K562 (cell line): Measurements from ENCODE around the gene PPWD1. TPM values are rescaled to one million over a fixed set of nuclear protein-coding genes. Genes with fewer than 3 reads are reported as not detected.

Experiments
- CHD2 ChIP-seq: IDR thresholded peaks from 2 replicates; pipeline ENCODE4 v1.6.1; 2011; ENCODE audit warnings: low read depth, low read length
- ETS2 ChIP-seq: IDR thresholded peaks from 2 replicates; pipeline ENCODE4 v1.6.1; 2016; ENCODE audit warnings: borderline replicate concordance, missing genetic modification characterization, mild to moderate bottlenecking, moderate library complexity, missing compliant biosample characterization; ENCODE audit not compliant: poor library complexity, severe bottlenecking
- HDAC1 ChIP-seq, 2 experiments: fragments of 450-650 bp; IDR thresholded peaks; 2 replicates each; pipeline ENCODE4 v1.6.1; 2016 to 2017; ENCODE audit warnings: inconsistent platforms in 1 of 2, mild to moderate bottlenecking in 1 of 2, moderate library complexity in 1 of 2
- MXI1 ChIP-seq: IDR thresholded peaks from 2 replicates; pipeline ENCODE4 v1.6.1; 2011; ENCODE audit warnings: low read depth, mild to moderate bottlenecking, improper control_type of control experiment, low read length
- NCOA4 ChIP-seq: fragments of 450-650 bp; IDR thresholded peaks from 2 replicates; pipeline ENCODE4 v1.6.1; 2018; ENCODE audit warnings: mild to moderate bottlenecking; ENCODE audit not compliant: partially characterized antibody
- SETDB1 ChIP-seq: IDR thresholded peaks from one replicate; pipeline ENCODE4 v1.6.1; 2012; ENCODE audit warnings: low read length, control low read depth, inconsistent platforms
- SLC30A9 ChIP-seq: fragments of 250-450 bp; sonication (Bioruptor Pico); IDR thresholded peaks from 2 replicates; pipeline ENCODE4 v1.8.0; 2022; ENCODE audit warnings: mild to moderate bottlenecking, moderate library complexity
- STAT5B ChIP-seq: fragments of 250-450 bp; sonication (Bioruptor Pico); IDR thresholded peaks from 2 replicates; pipeline ENCODE4 v1.8.0; 2021; ENCODE audit warnings: mild to moderate bottlenecking, inconsistent platforms
- TCF3 ChIP-seq: sonication (generic); formaldehyde crosslinking; IDR thresholded peaks from 2 replicates; pipeline ENCODE4 v1.4.0; 2020; ENCODE audit warnings: mild to moderate bottlenecking, missing genetic modification reagents
- THRAP3 ChIP-seq: fragments of 450-650 bp; IDR thresholded peaks from 2 replicates; pipeline ENCODE4 v1.6.1; 2016; ENCODE audit warnings: mild to moderate bottlenecking, inconsistent platforms, borderline replicate concordance
- U2AF2 ChIP-seq: fragments of 200-400 bp; formaldehyde crosslinking; optimal IDR thresholded peaks from 2 replicates; pipeline ENCODE3; 2017; ENCODE audit warnings: low read depth, mild to moderate bottlenecking, low read length
- ZNF174 ChIP-seq: fragments of 250-450 bp; sonication (Bioruptor Pico); IDR thresholded peaks from 2 replicates; pipeline ENCODE4 v1.4.0; 2020; ENCODE audit warnings: mild to moderate bottlenecking
- ZNF444 ChIP-seq: fragments of 250-450 bp; sonication (Bioruptor Pico); IDR thresholded peaks from 2 replicates; pipeline ENCODE4 v1.4.0; 2020; ENCODE audit warnings: mild to moderate bottlenecking, moderate library complexity
- polyA plus RNA-seq, 8 experiments: library from polyadenylated mRNA; depleted of rRNA in 4 of 8; stranded (reverse) in 5 of 8; unstranded in 3 of 8; fragments of >200 nt; fragmentation: Nextera tagmentation in 2 of 8; fragmentation: Illumina TruSeq in 1 of 8; extraction: Ambion mirVana in 2 of 8; extraction: Trizol in 1 of 8; gene quantifications; 2 replicates each; pipeline versions ENCODE4 v1.2.1 to v1.2.3, GENCODE V29; 2011 to 2014; ENCODE audit warnings: inconsistent platforms in 1 of 8, missing spikeins in 1 of 8
- total RNA-seq, 7 experiments: library from RNA; depleted of rRNA in 6 of 7; stranded (reverse); fragments of >200 nt in 6 of 7; fragmentation: Illumina TruSeq in 2 of 7; extraction: Trizol in 2 of 7; gene quantifications; 2 replicates each; pipeline versions ENCODE4 v1.2.1 to v1.2.3, GENCODE V29; 2011 to 2021; ENCODE audit warnings: low replicate concordance in 1 of 7
- TF ChIP-seq, protein P1 (sequence below): fragments of 250-450 bp; sonication (Bioruptor Pico); IDR thresholded peaks from 2 replicates; pipeline ENCODE4 v1.4.0; 2020
- TF ChIP-seq, protein P2 (sequence below), 2 experiments: fragments of 450-650 bp in 1 of 2; sonication (generic) in 1 of 2; formaldehyde crosslinking in 1 of 2; IDR thresholded peaks; 2 replicates each; pipeline versions ENCODE4 v1.7.1 to v1.9.0; 2016 to 2022; ENCODE audit warnings: inconsistent platforms in 1 of 2, mild to moderate bottlenecking in 1 of 2, missing genetic modification reagents in 1 of 2
- TF ChIP-seq, protein P3 (sequence below), 2 experiments: fragments of 450-650 bp in 1 of 2; sonication (generic) in 1 of 2; formaldehyde crosslinking; conservative IDR thresholded peaks; 2 replicates each; pipeline versions ENCODE4 v1.4.0 to v1.8.1; 2020 to 2022; ENCODE audit warnings: mild to moderate bottlenecking in 1 of 2, missing genetic modification reagents in 1 of 2

PPWD1 gene
- total and polyA plus RNA-seq, 9 of the 15 experiments (the other 6 are each of a cell fraction or from before 2014, with no cell fraction given): 24.1 to 89.2 (median 51.4) TPM

DNA sequence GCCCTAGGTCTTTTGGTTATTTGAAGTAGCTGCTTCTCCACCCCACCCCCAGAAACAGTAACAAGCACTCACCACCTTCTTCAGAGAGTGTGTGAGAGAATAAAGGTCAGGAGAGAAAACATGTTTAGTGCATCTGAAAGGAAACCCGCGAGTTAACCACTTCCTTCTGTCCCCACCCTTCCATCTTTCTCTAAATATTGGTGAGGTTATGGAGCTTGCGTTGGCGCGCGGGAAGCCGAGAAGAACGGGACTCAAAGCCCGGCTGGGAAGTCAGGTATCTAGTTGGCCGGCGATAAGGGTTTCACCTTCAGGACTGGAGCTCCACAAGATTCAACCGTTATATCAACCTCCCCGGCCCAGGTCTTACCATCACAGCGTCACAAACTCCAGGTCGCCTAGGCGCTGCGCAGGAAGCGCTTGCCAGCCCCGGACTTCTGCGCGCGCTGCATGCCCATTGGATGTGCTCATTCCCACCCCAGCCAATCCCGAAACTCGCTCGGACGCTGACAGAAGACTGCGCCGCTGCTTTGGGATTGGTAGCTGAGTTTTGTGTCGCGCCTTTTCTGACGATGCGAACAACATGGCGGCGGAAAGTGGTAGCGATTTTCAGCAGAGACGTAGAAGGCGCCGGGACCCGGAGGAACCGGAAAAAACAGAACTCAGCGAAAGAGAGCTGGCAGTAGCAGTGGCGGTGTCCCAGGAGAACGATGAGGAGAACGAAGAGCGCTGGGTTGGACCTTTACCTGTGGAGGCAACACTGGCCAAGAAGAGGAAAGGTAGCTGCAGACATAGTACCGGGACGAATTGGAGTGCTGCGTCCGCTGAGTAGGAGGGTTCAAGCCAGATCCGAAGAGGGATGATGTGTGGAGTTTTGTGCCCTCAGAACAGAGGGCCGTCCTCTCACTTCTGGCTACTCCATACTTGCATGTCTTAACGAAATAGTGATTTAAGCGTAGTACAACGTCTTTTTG, at the start of gene PPWD1, which contains the start of gene CENPK (continued):
- TF ChIP-seq, protein P1, sequence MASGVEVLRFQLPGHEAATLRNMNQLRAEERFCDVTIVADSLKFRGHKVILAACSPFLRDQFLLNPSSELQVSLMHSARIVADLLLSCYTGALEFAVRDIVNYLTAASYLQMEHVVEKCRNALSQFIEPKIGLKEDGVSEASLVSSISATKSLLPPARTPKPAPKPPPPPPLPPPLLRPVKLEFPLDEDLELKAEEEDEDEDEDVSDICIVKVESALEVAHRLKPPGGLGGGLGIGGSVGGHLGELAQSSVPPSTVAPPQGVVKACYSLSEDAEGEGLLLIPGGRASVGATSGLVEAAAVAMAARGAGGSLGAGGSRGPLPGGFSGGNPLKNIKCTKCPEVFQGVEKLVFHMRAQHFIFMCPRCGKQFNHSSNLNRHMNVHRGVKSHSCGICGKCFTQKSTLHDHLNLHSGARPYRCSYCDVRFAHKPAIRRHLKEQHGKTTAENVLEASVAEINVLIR (CRISPR knock-in tag): peak; percentile 97
- TF ChIP-seq NCOA4 (peak; percentile 20), STAT5B (CRISPR knock-in tag) (no peak), THRAP3 (no peak), ZNF444 (CRISPR knock-in tag) (no peak), CHD2 (peak; percentile 60; the same call in 1 of the 2 replicates), SETDB1 (no peak), U2AF2 (no peak), ZNF174 (CRISPR knock-in tag) (no peak), ETS2 (no peak), HDAC1 (IDR thresholded peaks at IDR 0.05) (peak in 1 of 2 experiments; percentile 69; a peak in 2 of 4 replicates), MXI1 (0 out of 2 replicates have a peak, but pooled peaks have one; percentile 36), SLC30A9 (CRISPR knock-in tag) (no peak), TCF3 (CRISPR knock-in tag) (no peak)
- TF ChIP-seq, protein P2, sequence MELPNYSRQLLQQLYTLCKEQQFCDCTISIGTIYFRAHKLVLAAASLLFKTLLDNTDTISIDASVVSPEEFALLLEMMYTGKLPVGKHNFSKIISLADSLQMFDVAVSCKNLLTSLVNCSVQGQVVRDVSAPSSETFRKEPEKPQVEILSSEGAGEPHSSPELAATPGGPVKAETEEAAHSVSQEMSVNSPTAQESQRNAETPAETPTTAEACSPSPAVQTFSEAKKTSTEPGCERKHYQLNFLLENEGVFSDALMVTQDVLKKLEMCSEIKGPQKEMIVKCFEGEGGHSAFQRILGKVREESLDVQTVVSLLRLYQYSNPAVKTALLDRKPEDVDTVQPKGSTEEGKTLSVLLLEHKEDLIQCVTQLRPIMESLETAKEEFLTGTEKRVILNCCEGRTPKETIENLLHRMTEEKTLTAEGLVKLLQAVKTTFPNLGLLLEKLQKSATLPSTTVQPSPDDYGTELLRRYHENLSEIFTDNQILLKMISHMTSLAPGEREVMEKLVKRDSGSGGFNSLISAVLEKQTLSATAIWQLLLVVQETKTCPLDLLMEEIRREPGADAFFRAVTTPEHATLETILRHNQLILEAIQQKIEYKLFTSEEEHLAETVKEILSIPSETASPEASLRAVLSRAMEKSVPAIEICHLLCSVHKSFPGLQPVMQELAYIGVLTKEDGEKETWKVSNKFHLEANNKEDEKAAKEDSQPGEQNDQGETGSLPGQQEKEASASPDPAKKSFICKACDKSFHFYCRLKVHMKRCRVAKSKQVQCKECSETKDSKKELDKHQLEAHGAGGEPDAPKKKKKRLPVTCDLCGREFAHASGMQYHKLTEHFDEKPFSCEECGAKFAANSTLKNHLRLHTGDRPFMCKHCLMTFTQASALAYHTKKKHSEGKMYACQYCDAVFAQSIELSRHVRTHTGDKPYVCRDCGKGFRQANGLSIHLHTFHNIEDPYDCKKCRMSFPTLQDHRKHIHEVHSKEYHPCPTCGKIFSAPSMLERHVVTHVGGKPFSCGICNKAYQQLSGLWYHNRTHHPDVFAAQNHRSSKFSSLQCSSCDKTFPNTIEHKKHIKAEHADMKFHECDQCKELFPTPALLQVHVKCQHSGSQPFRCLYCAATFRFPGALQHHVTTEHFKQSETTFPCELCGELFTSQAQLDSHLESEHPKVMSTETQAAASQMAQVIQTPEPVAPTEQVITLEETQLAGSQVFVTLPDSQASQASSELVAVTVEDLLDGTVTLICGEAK (IDR thresholded peaks at IDR 0.05): peak; percentile 45
- TF ChIP-seq, protein P2 (CRISPR knock-in tag; IDR thresholded peaks at IDR 0.05): no peak
- TF ChIP-seq, protein P3, sequence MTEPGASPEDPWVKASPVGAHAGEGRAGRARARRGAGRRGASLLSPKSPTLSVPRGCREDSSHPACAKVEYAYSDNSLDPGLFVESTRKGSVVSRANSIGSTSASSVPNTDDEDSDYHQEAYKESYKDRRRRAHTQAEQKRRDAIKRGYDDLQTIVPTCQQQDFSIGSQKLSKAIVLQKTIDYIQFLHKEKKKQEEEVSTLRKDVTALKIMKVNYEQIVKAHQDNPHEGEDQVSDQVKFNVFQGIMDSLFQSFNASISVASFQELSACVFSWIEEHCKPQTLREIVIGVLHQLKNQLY (CRISPR knock-in tag; conservative IDR thresholded peaks at IDR 0.05): no peak
